GDM1 (cell line): ENCODE data around the gene SPDYE4.

Experiments used
- DNase-seq: peaks from one replicate; lab custom pipeline; 2025; lab: John Stamatoyannopoulos, UW

Gene SPDYE4

DNA sequence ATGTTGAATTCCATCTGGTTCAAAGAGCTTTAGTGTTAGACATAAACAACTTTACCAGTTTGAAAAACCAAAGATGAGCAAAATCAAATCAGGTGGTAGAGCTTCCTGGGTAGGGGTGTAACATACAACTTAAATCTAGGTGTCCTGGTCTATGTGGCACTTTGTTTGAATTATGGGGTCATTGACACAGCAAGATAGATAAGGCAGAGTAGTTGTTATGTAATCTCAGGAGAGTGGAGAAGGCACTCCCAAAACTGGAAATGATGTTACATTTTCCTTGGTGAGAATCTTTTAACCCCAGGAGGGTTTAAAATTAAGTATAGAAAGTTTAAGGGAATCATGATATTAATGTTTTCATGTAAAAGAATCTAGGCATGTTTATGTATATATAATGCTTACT lies 45.6 kb downstream of the SPDYE4 start:
- no peak for DNase-seq

DNA sequence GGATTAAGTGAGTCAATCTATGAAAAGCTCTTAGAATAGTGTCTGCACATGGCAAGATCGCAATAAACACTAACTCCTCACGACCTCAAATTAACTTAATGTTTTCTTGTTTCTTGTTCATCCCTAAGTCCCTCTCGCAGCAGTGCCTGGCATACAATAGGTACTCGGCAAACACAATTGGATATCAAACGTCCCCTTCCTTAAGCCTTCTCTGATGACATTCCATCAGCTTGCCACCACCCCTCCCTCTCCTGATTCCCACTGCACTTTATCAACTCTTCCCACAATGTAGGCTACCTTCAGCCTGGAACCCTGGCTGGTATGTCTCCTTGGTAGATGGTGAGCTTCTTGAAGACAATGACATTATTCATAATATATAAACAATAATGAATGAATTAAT lies 47.1 kb downstream of the SPDYE4 start:
- DNase-seq, result no peak

DNA sequence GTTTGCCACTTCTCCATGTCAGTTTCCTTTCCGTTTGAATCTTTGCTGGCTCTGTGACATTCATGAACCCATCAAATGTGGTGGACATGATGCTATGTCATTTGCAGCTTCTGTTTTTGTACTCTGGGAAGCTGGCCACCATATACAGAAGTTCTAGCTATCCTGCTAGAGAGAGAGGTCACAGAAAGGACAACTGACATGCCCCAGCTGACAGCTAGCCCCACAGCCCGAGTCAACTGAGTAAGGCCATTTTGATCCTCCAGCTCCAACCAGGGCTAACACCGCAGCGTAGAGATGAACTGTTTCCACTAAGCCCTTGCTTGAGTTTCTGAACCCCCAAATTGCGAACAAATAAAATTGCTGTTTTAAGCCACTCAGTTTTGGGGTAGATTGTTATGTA lies 47.5 kb downstream of the SPDYE4 start:
- no peak for DNase-seq

DNA sequence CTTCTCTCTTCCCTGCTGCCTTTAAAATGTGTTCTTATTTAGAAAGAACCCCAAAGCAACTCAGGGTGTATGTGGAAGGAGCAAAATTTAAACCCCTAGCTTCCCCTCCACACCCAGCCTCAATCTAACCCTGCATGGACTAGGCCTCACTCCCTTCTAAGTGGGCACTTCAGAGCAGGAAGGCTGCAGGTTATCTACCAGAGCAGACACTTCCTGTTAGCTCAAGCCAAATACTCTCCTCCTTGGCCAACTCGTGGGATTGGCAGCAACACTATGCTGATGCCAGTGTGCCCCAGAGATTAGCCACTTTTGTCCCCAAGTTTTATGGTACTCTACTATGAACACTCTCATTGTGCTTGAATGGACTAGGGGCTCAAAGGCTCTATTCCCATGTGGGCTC lies 49.3 kb downstream of the SPDYE4 start:
- DNase-seq, result peak; percentile 69

DNA sequence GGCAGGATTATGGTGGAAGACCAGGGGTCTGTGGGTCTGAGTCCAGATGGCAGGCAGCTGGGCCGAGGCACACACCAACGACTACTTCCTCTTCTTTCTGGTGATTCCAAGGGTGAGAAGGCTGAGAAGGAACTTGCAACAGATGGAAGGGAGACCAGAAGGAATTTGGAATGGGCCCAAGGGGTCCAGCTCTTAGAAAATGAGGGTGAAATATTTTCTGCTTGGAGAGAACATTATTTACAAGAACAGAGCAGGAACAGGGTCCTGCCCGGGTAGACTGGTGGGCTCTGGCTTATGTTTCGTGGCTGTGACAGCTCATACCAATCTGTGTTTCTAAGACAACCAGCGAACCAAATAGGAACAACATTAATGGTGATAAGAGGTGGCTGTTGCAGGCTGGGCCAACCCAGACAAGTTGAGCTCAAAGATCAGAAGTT lies 50.3 kb downstream of the SPDYE4 start:
- DNase-seq, result peak; percentile 56

DNA sequence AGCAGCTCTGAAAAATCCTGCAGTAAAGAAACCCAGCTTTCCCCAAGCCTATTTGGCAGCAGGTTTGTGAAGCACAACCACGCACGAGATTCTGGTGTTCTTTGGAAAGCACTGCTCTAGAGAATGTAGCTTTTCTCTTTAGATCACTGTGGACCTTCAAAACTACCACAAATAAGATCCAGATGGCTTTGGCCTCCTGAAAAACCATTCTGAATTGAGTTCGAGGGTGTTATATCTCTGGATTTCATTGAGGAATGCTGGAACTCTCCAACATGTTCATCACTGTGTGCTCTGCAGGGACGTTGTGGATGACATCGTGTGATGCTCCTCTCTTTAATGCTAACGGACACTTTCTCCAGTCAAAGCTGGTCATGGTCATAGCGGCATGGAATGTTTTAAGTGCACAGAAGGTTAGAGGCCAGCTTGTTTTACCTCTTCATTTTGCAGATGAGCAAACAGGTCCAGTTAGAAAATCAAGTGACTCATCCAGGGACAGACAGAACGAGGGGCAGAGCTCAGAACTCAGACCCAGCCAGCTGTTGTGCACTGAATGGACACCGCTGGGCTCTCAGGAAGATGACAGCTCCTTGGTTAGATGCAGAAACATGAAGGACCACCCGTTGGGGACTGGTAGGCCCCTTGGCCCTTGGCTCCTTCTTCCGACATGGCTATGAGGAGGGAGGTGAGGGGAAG lies 50.9 kb downstream of the SPDYE4 start:
- no peak for DNase-seq

DNA sequence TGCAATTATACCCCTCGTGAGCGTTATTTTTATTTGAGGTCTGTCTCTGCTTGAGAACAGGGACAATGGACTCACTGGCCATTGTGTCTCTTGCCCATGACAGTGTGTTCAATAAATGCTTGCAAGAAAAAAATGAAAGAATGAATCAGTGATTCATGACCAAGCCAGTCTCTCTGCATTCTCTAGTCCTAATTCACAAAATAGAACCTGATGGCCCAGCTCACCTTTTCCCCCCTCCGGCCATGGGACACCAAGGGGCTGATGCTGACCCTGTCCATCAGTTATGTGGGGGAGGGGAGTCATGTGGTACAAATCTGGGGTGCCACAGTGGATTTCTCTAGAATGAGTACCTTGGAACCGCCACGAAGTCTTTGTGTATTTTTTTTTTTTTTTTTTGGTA lies 51.9 kb downstream of the SPDYE4 start:
- no peak for DNase-seq

DNA sequence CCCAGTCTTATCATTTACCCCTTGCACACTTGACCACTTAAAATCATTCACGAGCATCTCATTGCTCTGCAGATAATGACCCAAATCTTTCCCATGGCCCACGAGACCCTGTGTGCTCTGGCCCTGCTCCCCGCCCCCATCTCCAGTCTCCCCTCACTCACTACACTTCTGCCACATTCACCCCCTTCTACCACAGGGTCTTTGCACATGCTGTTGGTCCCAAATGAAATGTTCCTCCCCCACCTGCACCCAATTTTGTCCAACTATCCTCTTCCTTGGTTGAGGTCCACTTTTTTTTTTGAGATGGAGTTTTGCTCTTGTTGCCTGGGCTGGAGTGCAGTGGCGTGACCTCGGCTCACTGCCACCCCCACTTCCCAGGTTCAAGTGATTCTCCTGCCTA lies 52.9 kb downstream of the SPDYE4 start:
- DNase-seq, result no peak

DNA sequence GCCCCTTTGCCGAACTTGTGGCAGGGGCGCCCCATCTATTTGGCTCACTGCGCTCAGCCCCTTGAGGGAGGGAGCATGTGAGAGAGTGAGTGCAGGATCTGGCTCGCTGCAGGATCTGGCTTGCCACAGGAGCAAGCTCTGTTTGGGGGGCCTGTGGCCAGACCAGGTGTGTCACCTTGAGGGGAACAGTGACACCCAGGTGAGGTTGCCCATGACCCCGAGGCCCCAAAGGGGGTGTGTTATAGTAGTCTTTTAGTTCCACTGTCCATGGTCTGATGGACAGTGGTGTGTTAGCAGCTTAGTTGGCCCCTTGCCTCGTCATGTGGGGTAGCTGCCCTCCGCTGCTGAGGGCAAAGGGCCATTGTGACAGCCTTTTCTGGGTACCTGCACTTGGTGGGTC lies 55.3 kb downstream of the SPDYE4 start:
- no peak for DNase-seq

DNA sequence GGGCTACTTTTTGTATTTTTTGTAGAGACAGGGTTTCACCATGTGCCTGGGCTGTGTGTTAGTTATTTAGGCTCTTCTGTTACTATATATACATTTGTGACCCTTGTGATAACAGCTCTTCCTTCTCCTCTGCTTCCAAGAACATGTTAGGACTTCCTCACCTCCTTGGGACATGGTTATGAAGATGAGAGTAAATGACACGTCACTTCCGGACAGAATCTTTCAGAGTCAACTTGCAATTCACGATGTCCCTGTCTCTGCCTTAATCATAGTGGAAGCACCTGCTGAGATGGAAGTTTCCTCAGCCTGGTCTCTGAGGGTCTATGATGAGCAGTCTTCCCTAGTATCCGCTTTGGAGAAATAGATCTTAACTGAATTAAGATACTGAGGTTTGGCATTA lies 56.6 kb downstream of the SPDYE4 start:
- no peak for DNase-seq

DNA sequence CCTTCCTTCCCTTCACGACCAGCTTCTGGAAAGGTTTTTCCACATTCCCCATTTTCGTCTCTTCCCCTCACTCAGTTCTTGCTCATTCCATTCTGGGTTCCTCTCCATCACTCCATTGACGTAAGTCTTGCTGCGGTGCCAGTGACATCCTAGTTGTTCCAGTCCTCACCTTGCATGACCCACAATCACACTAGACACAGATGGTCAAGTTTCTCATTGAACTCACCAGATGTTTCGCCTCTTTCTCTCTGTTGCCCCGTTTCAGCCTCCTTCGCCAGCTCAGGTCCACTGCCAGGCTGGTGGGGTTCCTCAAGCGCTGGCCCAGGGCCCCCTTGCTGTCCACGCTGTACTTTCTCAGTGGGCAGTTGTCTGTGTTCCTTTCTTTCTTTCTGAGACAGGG lies 57.1 kb downstream of the SPDYE4 start:
- no peak for DNase-seq
